Thyroid gland (tissue), 4 donors: Measurements from ENCODE around the gene IL27RA.

Experiments used
- POLR2A ChIP-seq, 2 donors: fragments of 450-650 bp; IDR thresholded peaks; one replicate each; pipeline ENCODE4 v1.6.1; 2017; ENCODE audit warnings: antibody characterized with exemption in 2 of 2, mild to moderate bottlenecking in 2 of 2, moderate library complexity in 1 of 2
- TF ChIP-seq, protein P1 (sequence below), 6 experiments: fragments of 200-600 bp in 3 of 6; fragments of 450-650 bp in 3 of 6; sonication (generic) in 3 of 6; IDR thresholded peaks; one replicate each; pipeline ENCODE4 v1.5.1; 2016 to 2019; ENCODE audit warnings: antibody characterized with exemption in 6 of 6, mild to moderate bottlenecking in 2 of 6, inconsistent platforms in 1 of 6, moderate library complexity in 1 of 6

DNA sequence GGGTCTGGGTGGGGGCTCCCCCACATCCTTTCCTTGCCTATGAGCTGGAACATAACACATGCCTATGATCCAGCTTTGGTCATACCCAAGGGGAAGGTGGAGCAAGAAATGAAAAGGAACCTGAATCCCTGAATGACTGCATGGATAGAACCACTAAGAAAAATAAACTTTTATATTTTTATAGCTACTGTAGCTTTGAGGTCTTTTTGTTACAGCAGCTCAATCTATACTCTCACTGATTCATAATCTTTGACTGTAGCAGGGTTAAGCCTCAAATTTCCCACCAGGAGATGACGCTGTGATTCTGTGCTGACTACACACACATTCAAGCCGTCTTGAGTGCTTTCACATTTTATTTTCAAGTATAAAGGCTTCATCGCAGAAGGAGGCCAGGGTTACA, 21.5 kb downstream of the IL27RA start:
- TF ChIP-seq, protein P1, sequence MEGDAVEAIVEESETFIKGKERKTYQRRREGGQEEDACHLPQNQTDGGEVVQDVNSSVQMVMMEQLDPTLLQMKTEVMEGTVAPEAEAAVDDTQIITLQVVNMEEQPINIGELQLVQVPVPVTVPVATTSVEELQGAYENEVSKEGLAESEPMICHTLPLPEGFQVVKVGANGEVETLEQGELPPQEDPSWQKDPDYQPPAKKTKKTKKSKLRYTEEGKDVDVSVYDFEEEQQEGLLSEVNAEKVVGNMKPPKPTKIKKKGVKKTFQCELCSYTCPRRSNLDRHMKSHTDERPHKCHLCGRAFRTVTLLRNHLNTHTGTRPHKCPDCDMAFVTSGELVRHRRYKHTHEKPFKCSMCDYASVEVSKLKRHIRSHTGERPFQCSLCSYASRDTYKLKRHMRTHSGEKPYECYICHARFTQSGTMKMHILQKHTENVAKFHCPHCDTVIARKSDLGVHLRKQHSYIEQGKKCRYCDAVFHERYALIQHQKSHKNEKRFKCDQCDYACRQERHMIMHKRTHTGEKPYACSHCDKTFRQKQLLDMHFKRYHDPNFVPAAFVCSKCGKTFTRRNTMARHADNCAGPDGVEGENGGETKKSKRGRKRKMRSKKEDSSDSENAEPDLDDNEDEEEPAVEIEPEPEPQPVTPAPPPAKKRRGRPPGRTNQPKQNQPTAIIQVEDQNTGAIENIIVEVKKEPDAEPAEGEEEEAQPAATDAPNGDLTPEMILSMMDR (IDR thresholded peaks at IDR 0.05), result no peak
- no peak for TF ChIP-seq POLR2A (IDR thresholded peaks at IDR 0.05)
